DMS79 treated with DMSO at 0.1 percent for 48 hours (cell line): ENCODE results near the gene ERC1.
"Not testable (repeated sequence)": the region's sequence is repeated elsewhere in the genome, so short reads cannot be mapped to it uniquely, and the experiment has no call there.

Experiments
- DNase-seq: peaks from one replicate; lab custom pipeline; 2025; lab: John Stamatoyannopoulos, UW

ERC1 gene

DNA sequence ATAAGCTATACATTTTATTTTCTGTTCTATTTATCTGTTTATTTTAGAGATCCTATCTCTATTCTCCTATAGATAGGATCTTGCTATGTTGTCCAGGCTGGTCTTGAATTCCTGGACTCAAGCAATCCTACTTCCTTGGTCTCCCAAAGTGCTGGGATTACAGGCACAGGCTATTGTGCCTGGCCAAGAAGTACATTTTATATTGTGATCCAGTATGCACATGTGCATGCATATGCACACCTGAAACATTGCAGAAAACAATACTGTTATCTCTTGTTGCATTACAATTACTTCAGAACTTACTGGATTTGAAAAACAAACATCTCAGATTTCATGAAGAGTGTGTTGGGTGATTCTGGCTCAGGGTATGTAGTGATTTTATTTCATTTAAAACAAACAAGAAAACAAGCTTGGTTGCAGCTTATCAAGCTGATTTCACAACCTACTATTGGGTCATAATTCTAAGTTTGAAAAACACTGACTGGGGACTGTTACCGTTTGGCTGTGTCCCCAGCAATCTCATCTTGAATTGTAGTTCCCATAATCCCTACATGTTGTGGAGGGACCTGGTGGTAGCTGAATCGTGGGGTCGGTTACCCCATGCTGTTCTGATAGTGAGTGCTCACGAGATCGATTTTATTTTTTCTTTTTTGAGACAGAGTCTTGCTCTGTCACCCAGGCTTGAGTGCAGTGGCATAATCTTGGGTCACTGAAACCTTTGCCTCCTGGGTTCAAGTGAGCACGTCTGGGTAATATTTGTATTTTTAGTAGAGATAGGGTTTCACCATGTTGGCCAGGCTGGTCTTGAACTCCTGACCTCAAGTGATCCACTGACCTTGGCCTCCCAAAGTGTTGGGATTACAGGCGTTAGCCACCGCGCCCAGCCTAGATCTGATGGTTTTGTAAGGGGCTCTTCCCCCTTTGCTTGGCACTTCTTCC, 31.3 kb downstream of the ERC1 start:
- no peak for DNase-seq

DNA sequence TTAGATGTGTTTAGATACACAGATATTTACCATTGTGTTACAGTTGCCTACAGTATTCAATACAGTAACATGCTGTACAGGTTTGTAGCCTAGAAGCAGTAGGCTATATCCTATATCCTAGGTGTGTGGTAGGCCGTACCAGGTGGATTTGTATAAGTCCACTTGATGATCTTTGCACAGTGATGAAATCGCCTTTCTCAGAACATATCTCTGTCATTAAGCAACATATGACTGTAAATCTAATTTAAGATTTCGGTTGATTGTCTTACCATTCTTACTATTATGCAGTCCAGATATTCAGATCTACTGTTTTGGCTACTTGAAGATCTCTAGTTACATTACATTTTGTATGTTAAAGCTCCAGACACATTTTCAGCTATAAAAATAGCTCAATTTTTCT, 39.8 kb downstream of the ERC1 start:
- no peak for DNase-seq

DNA sequence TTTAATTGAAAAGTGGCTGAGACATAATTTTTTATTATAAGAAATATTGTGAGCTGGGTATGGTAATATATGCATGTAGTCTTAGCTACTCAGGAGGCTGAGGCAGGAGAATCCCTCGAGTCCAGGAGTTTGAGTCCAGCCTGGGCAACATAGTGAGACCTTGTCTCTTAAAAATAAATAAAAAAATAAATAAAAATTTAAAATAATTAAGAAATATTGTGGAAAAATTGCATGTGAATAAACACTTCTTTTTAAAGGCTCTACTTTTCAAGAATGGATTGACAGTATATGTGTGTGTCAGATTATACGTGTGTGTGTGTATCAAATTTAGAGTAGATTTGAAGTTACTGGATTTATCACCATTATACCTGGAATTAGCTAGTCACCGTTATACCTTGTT, 43.2 kb downstream of the ERC1 start:
- no peak for DNase-seq

DNA sequence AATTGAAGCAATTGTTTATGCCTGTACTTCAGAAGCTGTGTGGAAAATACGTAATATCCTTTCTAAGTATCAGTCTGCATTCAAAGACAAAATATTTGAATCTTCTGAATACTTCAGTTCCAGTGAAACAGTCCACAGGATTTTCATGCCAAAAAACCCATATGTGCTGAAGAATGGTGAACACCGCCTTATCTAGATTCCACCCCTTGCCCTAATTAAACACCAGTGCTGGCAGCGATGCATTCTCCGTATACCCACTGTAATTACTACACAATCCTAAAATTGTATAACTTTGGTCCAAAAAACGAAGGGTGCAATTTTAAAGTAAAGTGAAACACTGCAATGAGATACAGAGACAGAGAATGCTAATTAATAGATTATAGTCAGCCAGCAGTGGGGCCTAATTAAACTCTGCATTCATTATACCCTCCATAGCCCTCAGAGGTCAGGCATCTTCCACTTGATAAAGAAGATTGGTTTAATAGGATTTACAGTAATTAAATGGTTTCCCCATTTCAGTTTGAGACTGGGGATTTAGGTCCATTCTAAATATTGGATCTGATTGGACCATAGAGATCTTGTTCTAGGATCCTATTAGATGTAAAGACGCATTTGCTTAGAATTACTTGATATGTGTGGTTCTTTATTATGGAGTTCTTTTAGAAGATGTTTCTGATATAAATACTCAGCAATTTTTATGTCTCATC, 43.9 kb downstream of the ERC1 start:
- no peak for DNase-seq

DNA sequence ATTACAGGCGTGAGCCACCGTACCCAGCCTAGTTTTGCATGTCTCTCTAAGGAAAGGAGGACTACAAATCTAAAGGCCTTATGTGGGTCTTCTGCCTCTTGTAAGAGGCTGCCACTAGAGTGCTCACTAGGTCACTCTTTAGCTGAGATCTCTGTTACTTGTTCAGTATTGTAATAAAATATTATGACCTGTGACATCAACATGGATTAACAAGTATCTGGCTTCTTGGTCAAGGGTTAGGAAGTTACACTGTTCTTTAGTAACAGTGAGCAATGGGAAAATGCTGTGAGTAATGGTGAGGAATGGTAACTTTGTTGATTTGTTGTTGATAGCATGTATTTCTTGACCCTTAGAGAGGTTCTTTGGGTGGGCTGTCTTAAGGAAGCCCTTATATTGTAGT, 50.5 kb downstream of the ERC1 start:
- no peak for DNase-seq

DNA sequence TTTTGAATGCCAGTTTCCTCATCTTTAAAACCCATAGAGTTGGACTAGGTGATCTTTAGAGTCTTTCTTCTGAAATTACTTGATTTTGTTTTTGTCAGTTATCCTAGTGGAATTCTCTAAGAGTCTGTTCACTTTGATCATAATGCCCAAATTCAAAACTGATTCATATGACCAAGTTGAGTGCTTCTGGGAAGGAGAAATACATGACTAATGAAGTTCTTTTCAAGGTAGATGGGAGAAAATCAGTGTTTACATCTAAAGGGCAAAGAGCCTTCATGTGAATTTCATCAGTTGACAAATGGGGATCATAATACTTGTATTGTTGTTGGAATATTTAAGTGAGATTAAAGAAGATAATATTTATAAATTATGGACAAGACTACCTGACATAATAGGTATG, 53.2 kb downstream of the ERC1 start:
- no peak for DNase-seq

DNA sequence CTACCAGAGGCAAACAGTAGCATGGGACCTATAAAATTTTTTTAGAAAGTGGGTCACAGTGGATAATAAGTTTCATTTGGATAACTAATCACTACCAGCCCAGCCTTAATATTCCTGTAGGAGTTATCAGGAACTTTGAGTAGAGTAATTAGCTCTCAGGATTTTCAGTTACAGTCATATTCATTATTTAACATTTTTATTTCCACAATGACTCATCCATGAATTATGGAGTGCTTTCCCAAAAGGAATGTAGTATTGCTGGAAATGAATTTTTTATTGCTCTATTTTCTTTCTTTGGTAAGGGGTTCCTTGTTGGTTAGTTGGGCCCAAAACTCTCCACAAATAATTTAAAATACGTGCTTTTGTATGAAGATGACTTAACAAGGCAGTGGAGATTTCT, 53.7 kb downstream of the ERC1 start:
- DNase-seq, result no peak

DNA sequence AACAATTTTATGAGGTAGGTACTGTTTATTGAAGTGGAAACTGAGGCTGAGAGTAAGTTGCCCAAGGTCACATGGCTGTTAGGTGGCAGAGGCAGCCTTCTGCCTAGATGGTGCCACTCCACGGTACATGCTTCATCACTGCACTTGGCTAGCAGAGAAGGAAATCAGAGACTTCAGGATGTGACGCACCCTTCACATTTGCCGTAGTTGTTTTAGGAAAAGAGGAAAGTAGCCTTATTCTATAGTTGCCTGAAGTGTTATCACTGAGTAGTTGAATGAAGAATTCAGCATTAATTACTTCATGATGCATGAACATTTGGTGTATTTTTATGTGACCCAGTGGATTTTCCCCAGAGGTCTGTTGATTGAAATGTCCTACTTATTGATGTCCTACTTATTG, 55.7 kb downstream of the ERC1 start:
- no peak for DNase-seq

DNA sequence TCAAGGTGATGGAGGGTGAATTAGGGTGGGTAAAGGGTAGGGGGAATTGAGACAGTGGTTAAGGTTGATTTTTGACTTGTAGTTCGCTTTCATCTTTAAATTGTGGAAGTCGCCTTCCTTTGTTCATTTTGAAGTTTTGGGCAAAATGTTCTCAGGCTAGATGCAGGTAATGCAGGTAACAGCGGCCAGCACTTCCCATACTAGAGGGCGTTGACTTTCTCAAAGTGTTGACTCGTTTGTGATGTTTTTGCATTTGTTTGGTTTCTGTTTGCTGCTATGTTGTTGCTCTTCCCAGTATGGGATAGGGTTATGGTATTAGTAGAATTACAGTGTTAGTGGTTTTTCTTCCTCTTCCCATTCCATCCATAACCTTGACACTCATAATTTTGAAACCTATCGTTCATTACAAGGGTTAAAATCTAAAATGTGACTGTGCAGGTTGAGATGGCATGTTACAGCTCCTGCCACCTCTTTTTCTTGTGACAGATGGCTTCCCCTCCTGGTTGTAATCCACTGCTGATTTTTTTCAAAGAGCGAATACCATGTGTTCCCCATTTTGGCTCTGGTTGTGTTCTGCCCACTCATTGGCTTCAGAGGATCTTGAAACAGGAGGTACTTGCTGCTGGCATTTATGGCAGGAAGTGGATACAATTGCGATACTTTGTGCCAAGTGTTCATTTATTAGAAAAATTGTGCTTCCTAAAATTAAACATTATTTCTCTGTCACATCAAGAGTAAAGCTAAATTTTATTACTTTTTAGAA, 57.1 kb downstream of the ERC1 start:
- DNase-seq, result no peak

DNA sequence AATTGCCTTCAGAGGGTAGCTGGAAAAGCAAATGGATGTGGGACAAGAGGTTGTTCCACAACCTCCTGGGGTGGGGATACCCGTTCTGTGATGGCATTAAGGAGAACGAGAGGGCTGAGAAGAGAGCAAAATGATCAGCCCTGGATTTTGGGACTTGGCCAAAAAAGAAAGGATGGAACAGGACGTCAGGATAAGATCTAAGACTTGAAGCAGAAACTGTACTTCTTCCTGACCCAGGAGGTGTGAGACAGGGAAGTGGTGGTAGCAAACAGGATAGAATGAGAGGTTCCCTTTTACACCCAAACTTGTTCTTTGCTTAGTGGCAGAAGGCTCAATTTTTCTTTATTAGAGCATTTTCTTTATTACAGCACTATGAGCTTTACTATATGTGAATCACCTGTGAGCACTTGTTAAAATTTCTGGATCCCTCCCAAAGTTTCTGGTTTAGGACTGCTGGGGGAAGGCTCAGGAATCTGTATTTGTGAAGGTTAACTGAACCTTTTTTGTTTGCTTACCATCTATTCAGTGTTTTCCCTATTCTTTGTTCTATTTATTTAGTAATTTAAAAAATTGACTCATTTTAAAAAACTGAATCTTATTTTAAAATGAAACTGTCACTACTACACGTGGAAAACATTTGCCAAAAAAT, 59.2 kb downstream of the ERC1 start:
- DNase-seq, result no peak

DNA sequence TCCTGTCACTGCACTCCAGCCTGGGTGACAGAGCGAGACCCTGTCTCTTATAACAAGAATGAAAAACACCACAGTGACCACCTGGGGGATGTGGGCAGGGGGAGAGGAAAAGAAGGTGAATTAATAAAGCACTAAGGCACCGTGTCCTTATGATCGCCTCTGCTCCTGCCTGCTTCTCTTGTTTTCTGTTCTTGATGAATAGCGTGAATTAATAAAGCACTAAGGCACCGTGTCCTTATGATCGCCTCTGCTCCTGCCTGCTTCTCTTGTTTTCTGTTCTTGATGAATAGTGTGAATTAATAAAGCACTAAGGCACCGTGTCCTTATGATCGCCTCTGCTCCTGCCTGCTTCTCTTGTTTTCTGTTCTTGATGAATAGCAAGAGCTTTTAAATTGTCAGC, 60.6 kb downstream of the ERC1 start:
- not testable (repeated sequence) for DNase-seq

DNA sequence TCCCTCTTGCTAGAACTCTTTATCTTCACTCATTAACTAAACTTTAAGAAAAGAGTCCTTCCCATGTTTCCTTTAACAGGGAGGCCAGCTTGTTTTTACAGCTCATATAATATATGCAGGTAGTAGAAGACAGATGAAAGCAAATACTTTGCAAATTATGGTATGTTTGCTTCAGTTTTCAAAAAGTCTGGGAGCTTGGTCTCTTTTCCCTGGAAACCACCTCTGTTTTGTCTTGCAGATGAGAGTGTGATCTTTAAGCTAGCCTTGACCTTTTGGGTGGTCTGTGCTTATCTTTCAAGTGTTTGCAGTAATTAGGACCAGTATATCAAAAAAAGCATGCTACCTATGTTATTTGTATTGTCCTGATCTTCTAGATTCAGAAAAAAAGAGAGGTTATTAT, 62.7 kb downstream of the ERC1 start:
- DNase-seq, result no peak

DNA sequence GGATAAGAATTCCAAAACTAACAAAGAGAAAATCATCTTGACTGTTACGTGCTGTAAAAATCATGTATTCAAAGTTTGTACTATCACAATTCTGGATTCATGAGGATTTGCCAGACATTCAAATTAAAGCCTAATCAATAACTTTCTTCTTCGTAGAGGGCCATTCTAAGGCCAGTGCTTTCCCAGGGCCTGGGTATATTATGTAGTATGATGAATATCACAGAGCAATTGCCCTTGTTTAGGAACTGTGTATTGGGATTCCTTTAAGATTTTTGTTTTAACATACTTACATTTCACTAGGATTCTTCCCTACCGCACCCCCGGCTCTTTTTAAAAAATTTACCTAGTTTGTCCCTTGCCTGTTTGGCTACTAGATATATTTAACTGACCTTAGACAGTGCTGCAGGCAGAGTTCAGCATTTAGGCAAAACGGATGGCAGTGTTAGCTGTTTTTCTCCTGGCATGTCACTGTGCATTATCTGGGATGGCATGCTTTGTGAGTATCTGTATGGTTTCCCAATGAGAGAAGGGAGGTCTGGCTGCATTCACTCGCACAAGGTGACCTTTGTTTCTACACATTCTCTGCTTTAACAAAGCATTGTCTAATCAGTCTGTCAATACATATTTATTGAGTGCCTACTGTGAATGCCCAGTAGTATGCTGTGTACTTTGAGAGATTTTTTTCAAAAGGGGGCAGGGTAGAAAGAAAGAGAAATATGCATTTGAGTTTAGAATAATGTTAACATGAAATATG, 63.3 kb downstream of the ERC1 start:
- no peak for DNase-seq

DNA sequence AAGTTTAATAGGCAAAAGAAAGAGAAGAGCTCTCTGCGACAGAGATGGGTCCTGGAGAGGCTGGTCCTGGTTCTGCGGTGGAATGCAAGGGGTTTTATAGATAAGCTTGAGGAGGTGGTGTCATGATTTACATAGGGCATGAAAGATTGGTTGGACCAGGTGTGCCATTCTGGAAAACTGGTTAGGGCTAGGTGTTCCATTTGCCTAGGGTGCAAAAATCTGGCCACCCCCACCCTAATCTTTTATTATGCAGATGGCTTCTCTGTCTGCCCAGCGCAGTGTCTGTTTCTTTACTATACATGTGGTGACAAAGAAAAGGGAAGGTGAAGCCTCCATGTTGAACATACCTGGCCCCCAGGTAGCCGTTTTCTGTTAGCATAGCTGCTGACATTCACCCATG, 65.4 kb downstream of the ERC1 start:
- no peak for DNase-seq

DNA sequence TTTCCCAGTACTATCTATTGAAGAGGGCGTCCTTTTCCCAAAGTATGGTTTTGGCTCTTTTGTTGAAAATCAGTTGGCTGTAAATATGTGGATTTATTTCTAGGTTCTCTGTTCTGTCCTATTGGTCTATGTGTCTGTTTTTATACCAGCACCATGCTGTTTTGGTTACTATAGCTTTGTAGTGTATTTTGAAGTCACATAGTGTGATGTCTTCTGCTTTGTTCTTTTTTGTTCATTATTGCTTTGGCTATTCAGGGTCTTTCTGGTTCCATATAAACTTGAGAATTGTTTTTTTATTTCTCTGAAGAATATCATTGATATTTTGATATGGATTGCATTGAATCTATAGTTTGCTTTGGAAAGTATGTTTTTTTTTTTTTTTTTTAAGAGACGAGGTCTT, 67.4 kb downstream of the ERC1 start:
- no peak for DNase-seq

DNA sequence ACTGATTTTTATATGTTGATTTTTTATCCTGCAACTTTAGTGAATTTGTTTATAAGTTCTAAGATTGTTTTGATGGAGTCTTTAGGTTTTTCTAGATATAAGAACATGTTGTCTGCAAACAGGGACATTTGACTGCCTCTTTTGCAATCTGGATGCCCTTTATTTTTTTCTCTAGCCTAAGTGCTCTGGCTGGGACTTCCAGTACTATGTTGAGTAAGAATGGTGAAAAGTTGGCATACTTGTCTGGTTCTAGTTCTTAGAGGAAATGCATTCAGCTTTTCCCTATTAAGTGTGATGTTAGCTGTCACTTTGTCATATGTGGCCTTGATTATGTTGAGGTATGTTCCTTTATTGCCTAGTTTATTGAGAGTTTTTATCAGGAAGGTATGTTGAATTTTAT, 68.1 kb downstream of the ERC1 start:
- no peak for DNase-seq

DNA sequence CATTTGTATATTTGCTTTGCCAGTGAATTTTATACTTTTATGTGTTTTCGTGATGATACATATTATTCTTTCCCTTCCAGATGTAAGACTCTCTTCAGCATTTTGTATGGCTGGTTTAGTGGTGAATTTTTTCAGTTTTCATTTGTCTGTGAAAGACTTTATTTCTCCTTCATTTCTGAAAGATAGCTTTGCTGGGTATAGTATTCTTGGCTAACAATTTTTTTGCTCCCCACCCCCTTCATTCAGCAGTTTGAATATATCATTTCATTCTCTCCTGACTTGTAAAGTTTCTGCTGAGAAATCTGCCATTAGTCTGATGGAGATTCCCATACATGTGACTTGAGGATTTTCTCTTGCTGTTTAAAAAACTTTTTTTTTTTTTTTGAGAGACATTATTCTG, 72.8 kb downstream of the ERC1 start:
- no peak for DNase-seq

DNA sequence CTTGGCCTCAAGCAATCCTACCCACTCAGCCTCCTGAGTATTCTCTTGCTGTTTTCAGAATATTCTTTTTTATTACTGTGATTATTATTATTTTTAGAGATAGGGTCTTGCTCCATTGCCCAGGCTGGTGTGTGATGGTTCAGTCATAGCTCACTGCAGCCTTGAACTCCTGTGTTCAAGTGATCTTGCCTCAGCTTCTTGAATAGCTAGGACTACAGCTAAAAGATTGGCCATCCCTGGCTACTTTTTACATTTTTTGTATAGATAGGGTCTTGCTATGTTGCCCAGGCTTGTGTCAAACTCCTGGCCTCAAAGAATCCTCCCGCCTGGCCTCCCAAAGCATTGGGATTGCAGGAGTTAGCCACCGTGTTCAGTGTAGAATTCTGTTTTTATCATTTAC, 73.3 kb downstream of the ERC1 start:
- no peak for DNase-seq

DNA sequence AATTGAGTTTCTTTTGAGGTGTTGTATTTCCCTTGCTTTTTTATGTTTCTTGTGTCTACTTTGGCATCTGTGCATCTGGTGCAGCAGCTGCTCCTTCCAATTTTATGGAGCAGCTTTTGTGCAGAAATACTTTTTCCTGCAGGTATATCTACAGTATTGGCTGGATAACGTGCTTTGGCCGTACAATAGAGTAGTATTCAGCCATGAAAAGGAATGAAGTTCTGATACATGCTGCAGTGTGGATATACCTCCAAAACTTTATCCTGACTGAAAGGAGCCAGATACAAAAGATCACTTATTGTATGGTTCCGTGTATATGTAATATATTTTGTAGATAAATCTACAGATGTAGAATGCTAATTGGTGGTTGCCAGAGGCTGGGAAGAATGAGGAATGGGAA, 74.6 kb downstream of the ERC1 start:
- no peak for DNase-seq

DNA sequence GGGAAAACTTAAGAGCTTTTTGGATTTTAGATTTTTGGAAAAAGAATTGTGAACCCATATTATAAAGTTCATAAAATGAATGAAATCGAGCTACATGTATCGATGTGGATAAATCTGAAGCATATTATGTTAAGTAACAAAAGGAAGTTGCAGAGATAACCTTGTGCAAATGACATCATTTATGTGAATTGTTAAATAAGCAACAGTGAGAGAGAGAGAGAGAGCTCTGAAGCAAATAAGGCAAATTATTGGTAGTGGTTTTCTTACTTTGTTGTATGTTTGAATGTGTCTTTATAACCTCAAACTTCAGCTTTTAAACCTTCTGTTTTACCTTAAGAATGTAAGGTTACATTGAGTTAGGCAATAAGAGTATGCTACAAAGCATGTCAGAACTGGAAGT, 78.8 kb downstream of the ERC1 start:
- no peak for DNase-seq

DNA sequence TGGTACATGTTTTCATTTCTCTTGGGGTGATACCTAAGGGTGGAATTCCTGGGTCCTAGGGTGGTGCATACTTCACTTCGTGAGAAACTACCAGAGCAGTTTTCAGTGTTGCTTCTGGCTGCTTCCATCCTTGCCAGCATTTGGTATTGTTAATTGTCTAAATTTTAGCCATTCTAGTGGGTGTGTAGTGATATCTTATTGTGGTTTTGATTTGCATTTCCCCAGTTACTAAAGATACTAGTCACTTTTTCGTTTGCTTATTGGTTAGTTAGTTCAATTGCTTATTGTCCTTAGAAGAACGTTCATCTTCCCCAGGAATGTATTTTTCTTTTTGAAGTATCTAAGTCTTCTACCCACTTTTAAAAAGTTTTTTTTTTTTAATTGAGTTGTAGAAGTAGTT, 80.2 kb downstream of the ERC1 start:
- DNase-seq, result no peak

DNA sequence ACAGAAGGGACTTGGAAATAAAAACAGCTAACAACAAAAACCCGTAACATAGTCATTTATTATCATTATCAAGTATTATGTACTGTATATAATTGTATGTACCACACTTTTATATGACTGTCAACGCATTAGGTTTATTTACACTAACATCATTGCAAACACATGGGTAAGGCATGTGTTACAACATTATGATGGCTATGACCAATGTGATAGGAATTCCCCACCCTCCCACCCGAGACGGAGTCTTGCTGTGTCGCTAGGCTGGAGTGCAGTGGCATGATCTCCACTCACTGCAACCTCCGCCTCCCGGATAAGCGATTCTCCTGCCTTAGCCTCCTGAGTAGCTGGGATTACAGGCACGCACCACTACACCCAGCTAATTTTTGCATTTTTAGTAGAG, 82.6 kb downstream of the ERC1 start:
- no peak for DNase-seq
